OCI-LY1 (cell line): ENCODE results near the gene ADAMTS18.

Experiments
- CTCF ChIP-seq: fragments of 200-600 bp; sonication (generic), shearing (Covaris generic); IDR thresholded peaks from 2 replicates; pipeline ENCODE4 v1.5.1; 2017; ENCODE audit warnings: mild to moderate bottlenecking, antibody characterized with exemption, low read length, moderate library complexity, mixed read lengths
- EZH2 ChIP-seq: fragments of 200-600 bp; sonication (generic), shearing (Covaris generic); IDR thresholded peaks from 2 replicates; pipeline ENCODE4 v1.8.0; 2017; ENCODE audit warnings: borderline replicate concordance, mixed run types, mild to moderate bottlenecking, antibody characterized with exemption, low read length, moderate library complexity, mixed read lengths

GRCh38 chr16:77424871-77425604 lies 9.8 kb downstream of the ADAMTS18 start:
- TF ChIP-seq CTCF: no peak
- no peak for TF ChIP-seq EZH2
